K562 (cell line): Measurements from ENCODE around the gene SRGAP2C. TPM values are rescaled to one million over a fixed set of nuclear protein-coding genes. Genes with fewer than 3 reads are reported as not detected.
"Not testable (repeated sequence)": the region's sequence is repeated elsewhere in the genome, so short reads cannot be mapped to it uniquely, and the experiment has no call there.

ENCODE experiments used
- ATAC-seq: fragments of 200-7000 bp; cut with Tn5 transposase; 3 replicates; pipeline ENCODE4 v1.9.1; 2020; ENCODE audit warnings: moderate library complexity
- BruUV-seq: library from RNA; stranded (reverse); fragments of 400-500 nt; replicated peaks from 2 replicates; lab custom pipeline; 2021; lab: Mats Ljungman, UMichigan
- CTCF ChIA-PET: fragments of 300-600 bp; formaldehyde crosslinking; extraction: SDS; loops from one replicate; lab custom pipeline; 2021; ENCODE audit warnings: low intra/inter-chr PET ratio; lab: Yijun Ruan, JAX
- POLR2A ChIA-PET: fragments of 300-600, 350-650 bp; sonication (Branson Sonifier 250); formaldehyde crosslinking; extraction: SDS; loops from one replicate; lab custom pipeline; 2021; ENCODE audit warnings: antibody characterized with exemption, inconsistent platforms; lab: Yijun Ruan, JAX
- DNase-seq, 4 experiments: peaks; one replicate each; pipeline versions ENCODE4 v3.0.0 to v3.0.0-alpha.2; 2011 to 2018; ENCODE audit warnings: low spot score in 3 of 4, mixed read lengths in 3 of 4; ENCODE audit errors: extremely low read depth in 1 of 4
- FAIRE-seq: peaks from 2 replicates; lab custom pipeline; 2011; peaks lifted over from hg19 to GRCh38; lab: Jason Lieb, UNC
- H2AFZ ChIP-seq: 2 replicates; pipeline ENCODE4 v1.6.0; 2011; ENCODE audit warnings: low read depth, low read length, control low read depth, inconsistent platforms
- H3K27ac ChIP-seq: fragments of 200-600 bp; 3 replicates; pipeline ENCODE4 v1.8.0; 2011; ENCODE audit warnings: low read depth, mild to moderate bottlenecking, control low read depth, inconsistent platforms, low read length, moderate library complexity, mixed read lengths; ENCODE audit errors: extremely low read depth
- H3K27me3 ChIP-seq, 2 experiments: fragments of 300-600 bp in 1 of 2; 2 replicates in 1 of 2; 3 replicates in 1 of 2; pipeline versions ENCODE4 v1.6.0 to v1.8.0; 2011; ENCODE audit warnings: inconsistent platforms in 2 of 2, low read length in 2 of 2, mild to moderate bottlenecking in 1 of 2, mixed read lengths in 1 of 2, moderate library complexity in 1 of 2; ENCODE audit not compliant: control insufficient read depth in 2 of 2, insufficient read depth in 2 of 2
- H3K36me3 ChIP-seq: fragments of 300-600 bp; 3 replicates; pipeline ENCODE4 v1.8.0; 2011; ENCODE audit warnings: mild to moderate bottlenecking, low read length, inconsistent platforms; ENCODE audit not compliant: control insufficient read depth, insufficient read depth
- H3K4me1 ChIP-seq, 2 experiments: fragments of 200-600 bp in 1 of 2; replicated peaks in 1 of 2; 2 replicates in 1 of 2; 3 replicates in 1 of 2; pipeline versions ENCODE4 v1.5.1 to v1.8.0; 2011; ENCODE audit warnings: inconsistent platforms in 2 of 2, low read length in 2 of 2, mild to moderate bottlenecking in 1 of 2, mixed read lengths in 1 of 2, moderate library complexity in 1 of 2; ENCODE audit not compliant: control insufficient read depth in 2 of 2, insufficient read depth in 2 of 2
- H3K4me2 ChIP-seq: 2 replicates; pipeline ENCODE4 v1.6.1; 2011; ENCODE audit warnings: low read length, control low read depth, inconsistent platforms, mixed read lengths; ENCODE audit not compliant: insufficient read depth
- H3K4me3 ChIP-seq: fragments of 200-600 bp; sonication (generic), shearing (Covaris generic); 2 replicates; pipeline ENCODE4 v1.5.1; 2016; ENCODE audit warnings: control low read depth, inconsistent platforms
- H3K79me2 ChIP-seq: fragments of 200-600 bp; 3 replicates; pipeline ENCODE4 v1.8.0; 2011; ENCODE audit warnings: low read length, inconsistent platforms; ENCODE audit not compliant: control insufficient read depth, insufficient read depth
- H3K9ac ChIP-seq, 2 experiments: 2 replicates each; pipeline versions ENCODE4 v1.6.0 to v1.6.1; 2011; ENCODE audit warnings: low read depth in 2 of 2, low read length in 2 of 2, control low read depth in 1 of 2, inconsistent platforms in 1 of 2, mild to moderate bottlenecking in 1 of 2, mixed read lengths in 1 of 2; ENCODE audit not compliant: insufficient read depth in 1 of 2
- H3K9me1 ChIP-seq: one replicate; pipeline ENCODE4 v1.6.0; 2011; ENCODE audit warnings: inconsistent platforms, mild to moderate bottlenecking, low read length, moderate library complexity; ENCODE audit not compliant: control insufficient read depth, insufficient read depth
- H3K9me3 ChIP-seq: replicated peaks from 2 replicates; pipeline ENCODE4 v1.5.1; 2011; ENCODE audit warnings: low read depth, low read length, inconsistent platforms; ENCODE audit not compliant: control insufficient read depth, insufficient read depth
- H4K20me1 ChIP-seq: replicated peaks from 2 replicates; pipeline ENCODE4 v1.6.1; 2011; ENCODE audit warnings: low read length, inconsistent platforms, mixed read lengths; ENCODE audit not compliant: control insufficient read depth, insufficient read depth
- CREM ChIP-seq: IDR thresholded peaks from 2 replicates; pipeline ENCODE4 v1.6.1; 2014; ENCODE audit warnings: antibody characterized with exemption, low read depth
- EGR1 ChIP-seq: fragments of 450-650 bp; conservative IDR thresholded peaks from 2 replicates; pipeline ENCODE4 v1.6.1; 2017; ENCODE audit warnings: mild to moderate bottlenecking
- HDAC3 ChIP-seq: fragments of 450-650 bp; IDR thresholded peaks from 2 replicates; pipeline ENCODE4 v1.6.1; 2018; ENCODE audit warnings: borderline replicate concordance, mild to moderate bottlenecking, moderate library complexity; ENCODE audit not compliant: partially characterized antibody
- HNRNPLL ChIP-seq: fragments of 200-400 bp; formaldehyde crosslinking; IDR thresholded peaks from 2 replicates; pipeline ENCODE4 v1.6.1; 2017; ENCODE audit warnings: low read length, low read depth, mild to moderate bottlenecking; ENCODE audit not compliant: poor library complexity, severe bottlenecking
- NEUROD1 ChIP-seq: fragments of 150-350 bp; IDR thresholded peaks from 2 replicates; pipeline ENCODE4 v1.6.1; 2014; ENCODE audit warnings: borderline replicate concordance, low read length, low read depth; ENCODE audit not compliant: partially characterized antibody
- PRDM10 ChIP-seq: fragments of 450-650 bp; IDR thresholded peaks from 2 replicates; pipeline ENCODE4 v1.6.1; 2018; ENCODE audit not compliant: partially characterized antibody
- RBFOX2 ChIP-seq: fragments of 200-400 bp; formaldehyde crosslinking; IDR thresholded peaks from 2 replicates; pipeline ENCODE4 v1.6.1; 2017; ENCODE audit warnings: low read depth, mild to moderate bottlenecking, low read length, moderate library complexity
- SUPT5H ChIP-seq: fragments of 450-650 bp; IDR thresholded peaks from 2 replicates; pipeline ENCODE4 v1.6.1; 2016
- WGBS: fragments of 100-300 bp; shearing (Covaris generic); methylation state at CpG from one replicate; pipeline ENCODE4 v1.1.6; 2016; ENCODE audit warnings: low coverage, mixed read lengths; ENCODE audit not compliant: insufficient coverage; ENCODE audit errors: missing lambda C conversion rate; 5-methylcytosine and 5-hydroxymethylcytosine counted together
- in situ Hi-C: fragments of 300-500 bp; cut with MboI; formaldehyde crosslinking; loops from 4 replicates; pipeline ENCODE4 v1.15.0; 2018; ENCODE audit warnings: inconsistent platforms, mixed read lengths
- intact Hi-C: fragments of 100-400 bp; cut with micrococcal nuclease; formaldehyde crosslinking; loops from 2 replicates; pipeline ENCODE4 v1.14.2; 2022
- polyA plus RNA-seq, 8 experiments: library from polyadenylated mRNA; depleted of rRNA in 4 of 8; stranded (reverse) in 5 of 8; unstranded in 3 of 8; fragments of >200 nt; fragmentation: Nextera tagmentation in 2 of 8; fragmentation: Illumina TruSeq in 1 of 8; extraction: Ambion mirVana in 2 of 8; extraction: Trizol in 1 of 8; gene quantifications; 2 replicates each; pipeline versions ENCODE4 v1.2.1 to v1.2.3, GENCODE V29; 2011 to 2014; ENCODE audit warnings: inconsistent platforms in 1 of 8, missing spikeins in 1 of 8
- total RNA-seq, 7 experiments: library from RNA; depleted of rRNA in 6 of 7; stranded (reverse); fragments of >200 nt in 6 of 7; fragmentation: Illumina TruSeq in 2 of 7; extraction: Trizol in 2 of 7; gene quantifications; 2 replicates each; pipeline versions ENCODE4 v1.2.1 to v1.2.3, GENCODE V29; 2011 to 2021; ENCODE audit warnings: low replicate concordance in 1 of 7

Gene SRGAP2C
- total and polyA plus RNA-seq, 9 of the 15 experiments (the other 6 are each of a cell fraction or from before 2014, with no cell fraction given) = 5.0 to 21.1 (median 7.7) TPM

- TF ChIP-seq HDAC3 (peak; percentile 98), NEUROD1 (peak; percentile 67), PRDM10 (peak; percentile 26), SUPT5H (peak; percentile 72), HNRNPLL (peak; percentile 96), CREM (peak; percentile 30; the same call in 1 of the 2 replicates), RBFOX2 (peak; percentile 54; the same call in 1 of the 2 replicates), EGR1 (peak; percentile 83)
- TF ChIP-seq, all 486 proteins: peak for 37; not testable (repeated sequence) for 449
These were observed at the start of gene SRGAP2C, which contains the start of gene FAM72B (continued) for GRCh38 chr1:121184290-121185127.

- H3K36me3 ChIP-seq, H4K20me1 ChIP-seq, H3K9me1 ChIP-seq, H3K4me1 ChIP-seq, in situ Hi-C loops, H3K4me3 ChIP-seq, DNase-seq, H3K9me3 ChIP-seq, H3K27me3 ChIP-seq, ATAC-seq, H3K27ac ChIP-seq, H3K9ac ChIP-seq, BruUV-seq, H3K4me2 ChIP-seq, H3K79me2 ChIP-seq, POLR2A ChIA-PET, H2AFZ ChIP-seq, intact Hi-C loops, FAIRE-seq, CTCF ChIA-PET: not testable (repeated sequence)
- WGBS = no CpG with 5 or more reads among the region's 6 CpGs
These were observed 44.4 kb upstream of the SRGAP2C start for GRCh38 chr1:121140393-121140792.
